SK-N-MC (cell line): ENCODE results near the gene GRB14.
"Not testable (repeated sequence)": the region's sequence is repeated elsewhere in the genome, so short reads cannot be mapped to it uniquely, and the experiment has no call there.

Experiments used
- DNase-seq: peaks from one replicate; pipeline ENCODE4 v3.0.0-alpha.2; 2011; ENCODE audit warnings: low read depth, low spot score
- H3K27ac ChIP-seq: fragments of 200-600 bp; sonication (generic); 2 replicates; pipeline ENCODE4 v1.5.1; 2016; ENCODE audit warnings: mixed run types
- H3K36me3 ChIP-seq: fragments of 200-600 bp; sonication (generic); 2 replicates; pipeline ENCODE4 v1.6.1; 2017; ENCODE audit warnings: antibody characterized with exemption, low read length, mixed read lengths; ENCODE audit not compliant: insufficient read depth
- H3K4me3 ChIP-seq: fragments of 200-600 bp; sonication (generic); 2 replicates; pipeline ENCODE4 v1.5.1; 2016
- H3K9ac ChIP-seq: fragments of 200-600 bp; sonication (generic); 2 replicates; pipeline ENCODE4 v1.8.0; 2017; ENCODE audit warnings: mixed run types, mixed read lengths; ENCODE audit not compliant: insufficient read length
- H3K9me3 ChIP-seq: fragments of 200-600 bp; sonication (generic); 2 replicates; pipeline ENCODE4 v1.6.1; 2017; ENCODE audit warnings: low read depth, mild to moderate bottlenecking, antibody characterized with exemption, low read length, moderate library complexity, mixed read lengths
- EZH2 ChIP-seq: fragments of 200-600 bp; sonication (generic); IDR thresholded peaks from one replicate; pipeline ENCODE4 v1.6.1; 2017; ENCODE audit warnings: antibody characterized with exemption
- FOXP2 ChIP-seq: optimal IDR thresholded peaks from 2 replicates; pipeline ENCODE3; 2011; ENCODE audit warnings: mild to moderate bottlenecking, moderate library complexity; ENCODE audit not compliant: insufficient read depth; ENCODE audit errors: extremely low read length, control extremely low read depth
- POLR2AphosphoS5 ChIP-seq: IDR thresholded peaks from 2 replicates; pipeline ENCODE4 v1.6.1; 2012; ENCODE audit warnings: mild to moderate bottlenecking, low read depth, low read length, borderline replicate concordance

GRB14 gene

DNA sequence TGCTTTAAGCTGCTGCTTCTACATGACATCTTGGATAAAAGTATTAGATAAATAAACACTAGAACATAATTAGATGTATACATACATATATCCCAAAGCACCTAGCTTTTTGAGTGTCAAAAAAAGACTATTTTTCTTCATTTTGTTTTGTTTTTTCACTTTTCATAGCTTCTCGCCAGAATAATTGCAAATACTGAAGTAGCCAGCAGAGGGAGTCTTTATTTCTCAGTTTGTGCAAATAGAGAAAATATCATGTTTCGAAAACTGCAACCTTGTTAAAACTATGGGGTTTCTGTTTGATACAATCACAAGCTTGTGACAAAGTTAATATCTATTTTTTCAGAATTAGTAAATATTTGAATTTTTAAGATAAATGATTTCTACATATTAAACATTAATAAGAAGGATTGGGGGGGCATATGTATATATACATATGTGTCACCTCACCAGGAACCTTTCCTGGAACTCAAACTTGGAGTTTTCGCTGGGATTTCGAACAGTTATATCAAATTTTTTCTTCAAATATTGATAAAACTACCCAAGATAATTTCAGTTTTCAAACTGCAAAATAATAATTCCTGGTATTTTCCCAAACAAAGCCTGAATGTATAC lies 61.0 kb downstream of the GRB14 start:
- Histone ChIP-seq H3K27ac (no peak overlapping the region), H3K4me3 (no peak overlapping the region), H3K36me3 (no peaks in the 10 kb centered on the region), H3K9me3 (no peaks in the 10 kb centered on the region), H3K9ac (no peak overlapping the region)
- TF ChIP-seq FOXP2 (no peak), EZH2 (no peak), POLR2AphosphoS5 (no peak)
- DNase-seq, result no peak

- no peak overlapping the region for H3K4me3 ChIP-seq
- H3K9ac ChIP-seq, result no peak overlapping the region
- H3K9me3 ChIP-seq, result no peaks in the 10 kb centered on the region
- no peaks in the 10 kb centered on the region for H3K36me3 ChIP-seq
- DNase-seq, result no peak
- H3K27ac ChIP-seq, result no peak overlapping the region
- no peak for TF ChIP-seq POLR2AphosphoS5
These were observed 62.8 kb downstream of the GRB14 start for GRCh38 chr2:164558450-164558849.

DNA sequence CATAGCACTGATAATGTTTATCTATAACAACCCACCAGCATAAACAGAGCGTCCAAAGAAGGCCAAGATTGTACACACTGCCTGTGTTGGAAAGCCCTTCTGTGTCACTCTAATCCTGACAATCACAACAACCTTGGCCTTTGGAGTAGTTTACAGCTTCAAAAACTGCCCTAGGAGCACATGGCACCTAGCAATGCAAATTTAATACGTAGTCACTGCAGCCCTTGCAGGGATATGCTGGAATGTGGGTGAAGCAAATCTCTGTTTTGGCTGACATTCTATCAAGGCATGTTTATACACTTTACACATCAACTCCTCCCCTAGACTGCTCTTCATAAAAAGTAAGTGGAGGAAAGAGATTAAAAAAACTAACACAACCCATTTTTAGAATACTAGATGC lies 66.8 kb downstream of the GRB14 start:
- DNase-seq, result no peak
- Histone ChIP-seq H3K9me3 (no peaks in the 10 kb centered on the region), H3K27ac (no peak overlapping the region), H3K4me3 (no peak overlapping the region), H3K9ac (no peak overlapping the region), H3K36me3 (no peaks in the 10 kb centered on the region)
- TF ChIP-seq EZH2 (no peak), POLR2AphosphoS5 (no peak), FOXP2 (no peak)

- Histone ChIP-seq H3K9ac (no peak overlapping the region), H3K9me3 (no peaks in the 10 kb centered on the region), H3K4me3 (no peak overlapping the region), H3K36me3 (no peaks in the 10 kb centered on the region), H3K27ac (no peak overlapping the region)
- no peak for TF ChIP-seq POLR2AphosphoS5
- no peak for TF ChIP-seq FOXP2
- TF ChIP-seq EZH2, result no peak
- no peak for DNase-seq
These were observed 69.8 kb downstream of the GRB14 start for GRCh38 chr2:164551519-164551918.

GRCh38 chr2:164549705-164550104 lies 71.6 kb downstream of the GRB14 start:
- DNase-seq, H3K9me3 ChIP-seq, H3K9ac ChIP-seq, H3K27ac ChIP-seq, H3K36me3 ChIP-seq, H3K4me3 ChIP-seq: not testable (repeated sequence)

DNA sequence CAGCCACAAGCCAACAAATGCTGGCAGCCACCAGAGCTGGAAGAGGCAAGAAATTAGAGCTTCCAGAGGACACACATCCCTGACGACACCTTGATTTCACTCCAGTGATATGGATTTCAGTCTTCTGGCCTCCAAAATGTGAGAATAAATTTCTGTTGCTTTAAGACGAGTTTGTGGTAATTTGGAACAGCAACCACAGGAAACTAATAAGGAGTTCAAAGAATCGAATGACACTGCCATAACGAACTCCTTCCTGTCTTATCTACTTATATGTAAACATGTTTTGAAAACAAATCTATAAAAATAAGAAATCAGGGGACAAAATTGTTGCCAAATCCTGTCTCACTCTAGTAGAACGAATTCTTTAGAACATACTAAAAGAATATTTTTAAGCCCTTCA lies 75.8 kb downstream of the GRB14 start:
- H3K9ac ChIP-seq, result no peak overlapping the region
- H3K9me3 ChIP-seq, result no peaks in the 10 kb centered on the region
- TF ChIP-seq FOXP2 (no peak), POLR2AphosphoS5 (no peak), EZH2 (no peak)
- H3K27ac ChIP-seq, result no peak overlapping the region
- no peak overlapping the region for H3K4me3 ChIP-seq
- no peak for DNase-seq
- no peaks in the 10 kb centered on the region for H3K36me3 ChIP-seq

DNA sequence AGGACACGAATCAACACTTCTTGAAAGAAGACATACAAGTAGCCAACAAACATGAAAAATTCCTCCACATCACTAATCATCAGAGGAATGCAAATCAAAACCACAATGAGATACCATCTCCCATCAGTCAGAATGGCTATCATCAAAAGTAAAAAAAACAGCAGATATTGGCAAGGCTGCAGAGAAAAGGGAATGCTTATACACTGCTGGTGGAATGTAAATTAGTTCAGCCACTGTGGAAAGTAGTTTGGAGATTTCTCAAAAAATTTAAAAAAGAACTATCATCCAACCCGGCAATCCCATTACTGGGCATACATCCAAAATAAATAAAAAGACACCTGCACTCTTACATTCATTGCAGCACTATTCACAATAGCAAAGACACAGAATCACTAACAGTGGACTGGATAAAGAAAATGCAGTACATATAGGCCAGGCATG lies 78.7 kb downstream of the GRB14 start:
- no peak overlapping the region for H3K27ac ChIP-seq
- no peak for DNase-seq
- H3K4me3 ChIP-seq, result no peak overlapping the region
- TF ChIP-seq FOXP2 (no peak), POLR2AphosphoS5 (no peak), EZH2 (no peak)
- H3K9me3 ChIP-seq, result no peaks in the 10 kb centered on the region
- no peaks in the 10 kb centered on the region for H3K36me3 ChIP-seq
- H3K9ac ChIP-seq, result no peak overlapping the region

GRCh38 chr2:164538240-164538866 lies 82.9 kb downstream of the GRB14 start:
- peak; percentile 50 for DNase-seq
- H3K36me3 ChIP-seq, result no peaks in the 10 kb centered on the region
- H3K9me3 ChIP-seq, result no peaks in the 10 kb centered on the region
- no peak overlapping the region for H3K9ac ChIP-seq
- no peak for TF ChIP-seq POLR2AphosphoS5
- TF ChIP-seq FOXP2, result no peak
- TF ChIP-seq EZH2, result no peak
- no peak overlapping the region for H3K4me3 ChIP-seq
- no peak overlapping the region for H3K27ac ChIP-seq

DNA sequence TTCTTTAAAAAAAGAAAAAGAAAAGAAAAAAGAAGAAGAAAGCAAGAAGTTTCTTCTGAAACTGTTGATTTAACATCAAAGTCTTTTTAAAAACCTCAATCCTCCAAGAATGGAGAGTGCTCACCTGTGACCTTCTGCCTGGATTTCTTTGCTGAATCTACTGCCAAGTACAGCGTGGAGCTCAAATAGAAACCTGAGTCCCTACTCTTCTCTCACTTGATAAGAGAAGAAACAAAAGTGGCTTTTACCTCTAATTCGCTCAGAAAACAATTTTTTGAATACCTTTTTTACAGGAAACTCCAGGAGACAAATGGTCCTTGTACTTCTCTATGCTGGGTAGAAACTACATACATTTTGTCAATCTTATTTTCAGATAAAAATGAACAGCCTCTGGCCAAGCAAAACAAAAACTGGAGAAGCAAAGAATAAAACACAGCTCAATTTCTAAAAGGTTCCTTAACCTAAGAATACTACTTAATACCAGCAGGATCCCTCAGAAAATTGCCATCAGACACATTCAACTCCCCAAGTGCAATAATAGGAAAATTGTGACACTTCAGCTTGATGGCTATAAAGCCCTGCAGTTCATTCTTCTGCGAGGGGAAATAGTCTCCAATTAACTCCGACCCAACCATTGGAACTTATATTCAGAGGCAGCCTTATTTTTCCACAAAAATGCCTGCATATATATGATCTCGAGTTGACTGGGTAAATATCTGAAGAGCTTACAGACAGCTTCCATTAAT lies 85.8 kb downstream of the GRB14 start:
- no peak for TF ChIP-seq EZH2
- no peak for TF ChIP-seq POLR2AphosphoS5
- TF ChIP-seq FOXP2, result no peak
- no peak for DNase-seq

More for the DNA sequence above, 85.8 kb downstream of the GRB14 start:
- H3K27ac ChIP-seq, result no peak overlapping the region
- no peak overlapping the region for H3K4me3 ChIP-seq
- no peak overlapping the region for H3K9ac ChIP-seq
- no peaks in the 10 kb centered on the region for H3K36me3 ChIP-seq
- no peaks in the 10 kb centered on the region for H3K9me3 ChIP-seq
